SHP77 treated with DMSO at 0.1 percent for 48 hours (cell line): Measurements from ENCODE around the gene KIRREL3.
"Not testable (repeated sequence)": the region's sequence is repeated elsewhere in the genome, so short reads cannot be mapped to it uniquely, and the experiment has no call there.

Experiments
- DNase-seq: peaks from one replicate; lab custom pipeline; 2025; lab: John Stamatoyannopoulos, UW

KIRREL3 gene

DNA sequence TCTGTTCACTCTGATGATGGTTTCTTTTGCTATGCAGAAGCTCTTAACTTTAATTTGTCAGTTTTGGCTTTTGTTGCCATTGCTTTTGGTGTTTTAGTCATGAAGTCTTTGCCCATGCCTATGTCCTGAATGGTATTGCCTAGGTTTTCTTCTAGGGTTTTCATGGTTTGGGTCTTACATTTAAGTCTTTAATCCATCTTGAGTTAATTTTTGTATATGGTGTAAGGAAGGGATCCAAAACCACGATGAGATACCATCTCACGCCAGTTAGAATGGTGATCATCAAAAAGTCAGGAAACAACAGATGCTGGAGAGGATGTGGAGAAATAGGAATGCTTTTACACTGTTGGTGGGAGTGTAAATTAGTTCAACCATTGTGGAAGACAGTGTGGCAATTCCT lies 48.0 kb downstream of the KIRREL3 start:
- not testable (repeated sequence) for DNase-seq

DNA sequence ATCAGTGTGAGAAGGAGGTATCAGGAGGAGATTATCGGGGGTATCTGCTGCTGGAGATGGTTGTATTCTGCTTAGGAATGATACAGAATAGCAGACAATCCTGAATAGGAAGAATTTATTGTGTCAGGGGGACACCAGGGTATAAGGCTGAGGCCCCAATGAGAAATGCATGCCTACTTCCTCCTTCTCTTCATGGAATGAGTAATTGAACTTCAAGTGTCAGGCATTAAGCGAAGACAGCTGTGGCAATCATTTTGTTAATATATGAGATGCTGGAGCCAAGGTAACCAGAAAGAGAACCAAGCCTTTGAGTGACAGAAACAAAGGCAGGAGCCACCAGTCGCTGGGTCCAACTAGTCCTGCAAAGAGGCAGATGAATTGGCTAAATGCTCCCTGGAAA lies 49.1 kb downstream of the KIRREL3 start:
- DNase-seq, result no peak

DNA sequence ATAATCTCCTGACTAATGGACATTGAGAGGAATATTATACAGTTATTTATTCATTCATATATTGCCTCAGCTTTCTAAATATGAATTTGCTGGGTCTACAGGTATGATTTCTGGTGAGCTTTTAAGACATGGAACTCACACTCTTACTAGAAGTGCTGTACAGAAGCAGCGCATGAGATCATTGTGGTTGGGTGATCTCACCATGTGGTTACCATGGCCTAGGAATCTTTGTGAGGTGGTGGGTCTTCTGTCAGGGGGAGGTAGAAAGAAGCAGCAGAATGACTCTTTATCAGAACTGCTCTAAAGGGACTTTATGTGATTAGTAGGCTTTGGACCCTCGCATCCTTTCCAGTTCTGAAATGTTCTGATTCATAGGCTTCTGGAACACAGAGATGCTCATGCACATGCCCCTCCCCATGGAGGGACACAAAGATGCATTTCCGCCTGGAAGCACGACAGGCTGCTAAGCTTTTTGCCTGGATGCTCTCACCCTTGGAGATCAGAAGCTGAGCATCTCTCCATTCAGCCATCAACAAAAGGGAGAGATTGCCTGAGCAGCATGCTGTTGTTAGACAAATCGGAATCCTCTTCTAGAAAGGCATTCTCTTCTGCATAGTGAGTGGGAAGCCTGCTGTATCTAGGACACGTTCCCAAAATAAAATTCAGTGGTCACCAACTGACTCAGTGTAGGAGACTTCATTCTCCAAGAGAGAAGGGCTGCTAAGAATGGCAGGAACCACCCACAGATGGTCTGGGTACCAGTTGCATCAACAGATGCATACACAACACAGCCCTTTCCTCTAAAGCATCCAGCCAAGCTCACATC lies 51.3 kb downstream of the KIRREL3 start:
- DNase-seq, result no peak

- no peak for DNase-seq
These were observed 52.0 kb downstream of the KIRREL3 start for GRCh38 chr11:126948563-126948962.

DNA sequence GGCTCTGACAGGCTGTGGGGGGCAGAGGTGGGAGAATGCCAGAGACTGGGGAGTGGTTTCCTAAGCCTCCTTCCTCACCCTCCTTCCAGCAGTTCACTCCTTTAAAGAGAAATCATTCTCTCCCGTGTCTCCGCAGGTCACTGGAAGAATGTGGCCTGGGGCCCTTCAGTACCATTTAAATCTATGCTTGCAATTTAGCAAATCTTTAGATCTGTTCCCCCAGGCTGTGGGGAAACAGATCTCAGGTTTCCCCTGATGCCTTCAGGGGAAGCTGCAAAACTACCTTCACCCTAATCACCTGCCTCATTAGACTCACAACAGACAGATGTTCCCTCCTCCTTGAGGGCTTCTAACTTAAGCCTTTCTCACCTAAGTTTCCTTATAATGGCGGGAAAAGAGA lies 55.3 kb downstream of the KIRREL3 start:
- no peak for DNase-seq

DNA sequence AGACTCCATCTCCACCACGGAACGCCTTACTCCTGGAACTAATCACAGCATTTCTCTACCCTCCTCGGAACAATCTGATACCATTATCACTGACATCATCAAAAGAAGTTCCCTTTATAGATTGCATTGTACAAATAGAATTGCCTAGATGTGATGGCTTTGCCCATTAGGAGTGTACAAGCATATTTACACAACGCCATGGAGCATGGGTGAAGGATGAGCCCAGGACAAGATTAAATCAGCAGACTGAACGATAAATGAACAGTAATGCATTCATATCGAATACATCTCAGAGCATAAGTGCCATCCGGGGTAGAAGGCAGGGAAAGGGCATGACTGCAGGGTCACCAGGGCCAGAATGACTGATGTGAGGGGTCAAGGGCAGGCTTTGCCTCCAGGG lies 57.3 kb downstream of the KIRREL3 start:
- DNase-seq, result no peak

DNA sequence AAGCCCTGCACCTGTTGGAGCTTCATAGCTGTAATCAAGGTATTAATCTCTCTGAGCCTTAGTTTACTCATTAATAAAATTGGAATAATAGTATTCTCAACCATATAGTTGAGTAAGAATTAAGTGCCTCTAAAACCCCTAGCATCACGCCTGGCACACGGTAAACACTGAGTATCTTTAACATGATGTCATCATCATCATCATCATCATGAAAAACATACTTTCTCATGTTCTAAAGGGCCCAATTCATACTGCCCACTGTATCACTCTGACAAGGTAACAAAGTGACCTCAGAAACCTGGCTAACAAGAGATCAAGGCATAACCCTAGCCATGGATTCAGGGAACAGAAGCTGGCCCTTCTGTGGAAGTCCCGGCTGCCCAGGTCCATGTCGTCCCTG lies 58.4 kb downstream of the KIRREL3 start:
- DNase-seq, result no peak

- no peak for DNase-seq
These were observed 61.0 kb downstream of the KIRREL3 start for GRCh38 chr11:126939552-126939951.

DNA sequence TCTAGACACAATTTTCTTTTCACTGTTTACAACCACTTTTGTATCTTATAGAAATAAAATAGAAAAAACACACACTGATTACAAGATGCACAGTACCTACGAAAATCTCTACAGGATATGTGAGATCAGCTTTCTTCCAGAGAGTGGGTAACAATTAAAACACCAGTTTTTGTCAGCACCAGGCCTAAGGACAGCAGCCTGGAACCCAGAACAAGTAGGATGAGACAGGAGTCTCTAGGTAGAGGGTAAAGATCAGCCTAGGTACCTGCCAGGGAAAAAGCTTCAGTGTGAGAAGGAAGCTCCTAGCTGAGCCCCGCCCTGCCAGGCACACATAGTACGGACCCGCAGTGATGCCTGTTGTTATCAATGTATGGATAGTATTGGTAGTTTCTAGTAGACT lies 61.9 kb downstream of the KIRREL3 start:
- DNase-seq, result no peak

DNA sequence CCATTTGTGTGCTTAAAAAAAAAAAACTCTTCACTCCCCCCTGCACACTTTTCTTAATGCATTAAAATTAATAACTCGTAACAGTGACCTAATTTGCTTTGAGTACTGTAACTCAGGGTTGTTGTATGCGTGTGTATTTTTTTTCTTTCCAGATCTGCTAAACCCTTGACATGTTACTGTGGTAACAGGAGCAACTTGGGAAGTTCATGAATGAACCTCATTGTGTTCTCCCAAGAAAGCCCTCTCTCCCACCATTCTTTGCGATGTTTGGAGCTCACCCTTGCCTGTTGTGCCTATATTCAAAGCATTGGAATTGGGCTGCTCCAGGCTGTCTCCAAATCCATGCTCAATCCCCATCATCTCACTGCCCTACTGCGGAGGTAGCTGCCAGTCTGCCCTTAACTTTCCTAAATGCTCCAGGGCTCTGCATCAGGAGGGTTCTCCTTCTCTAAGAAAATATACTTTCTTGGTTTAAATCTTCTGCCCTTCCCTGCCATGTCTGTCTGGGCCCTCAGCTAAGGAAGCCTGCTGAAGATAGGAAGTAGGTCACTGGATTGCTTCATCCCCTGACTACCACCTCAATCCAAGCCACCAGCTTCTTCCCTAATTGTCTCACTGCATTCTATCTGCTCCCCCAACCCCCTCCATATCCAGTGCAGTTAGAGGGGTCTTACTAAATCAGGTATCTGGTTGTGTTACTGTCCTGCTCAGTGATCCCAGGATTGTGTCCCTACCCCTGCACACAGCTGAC lies 70.3 kb downstream of the KIRREL3 start:
- DNase-seq, result no peak

- no peak for DNase-seq
These were observed 71.2 kb downstream of the KIRREL3 start for GRCh38 chr11:126929179-126930061.

GRCh38 chr11:126927623-126928022 lies 72.9 kb downstream of the KIRREL3 start:
- no peak for DNase-seq

GRCh38 chr11:126926376-126926791 lies 74.2 kb downstream of the KIRREL3 start:
- DNase-seq, result no peak

- DNase-seq, result no peak
These were observed 75.1 kb downstream of the KIRREL3 start for GRCh38 chr11:126925321-126926093.

DNA sequence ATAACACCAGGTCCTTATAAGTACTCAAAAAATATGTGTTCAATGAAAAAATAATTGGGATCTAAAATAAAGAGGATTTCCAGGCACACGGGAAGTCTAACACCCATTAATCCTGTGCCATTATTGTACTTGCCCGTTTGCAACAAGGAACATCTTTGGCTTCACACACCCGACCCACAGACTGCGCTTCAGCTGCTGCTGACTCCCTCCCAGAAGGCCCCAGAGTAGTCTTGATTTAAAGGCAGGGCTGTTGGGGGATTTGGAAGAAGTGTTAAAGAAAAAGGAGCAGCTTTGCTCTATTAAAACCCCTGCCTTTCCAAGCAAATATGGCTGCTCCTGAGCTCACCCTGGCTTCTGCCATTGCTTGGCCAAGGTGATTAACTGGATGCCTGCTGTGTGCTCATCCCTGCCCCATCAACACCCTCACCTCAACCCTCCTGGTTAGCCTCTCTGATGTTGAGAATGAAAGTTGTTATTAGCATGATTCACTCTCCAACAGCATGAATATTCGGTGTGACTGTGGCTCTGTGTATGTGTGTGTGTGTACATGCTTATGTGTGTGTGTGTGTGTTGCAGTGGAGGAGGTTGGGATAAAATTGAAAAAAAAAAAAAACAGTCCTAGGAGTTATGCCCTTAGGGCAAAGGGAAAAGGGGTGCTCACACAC lies 76.1 kb downstream of the KIRREL3 start:
- no peak for DNase-seq

- DNase-seq, result no peak
These were observed 79.7 kb downstream of the KIRREL3 start for GRCh38 chr11:126920833-126921232.

DNA sequence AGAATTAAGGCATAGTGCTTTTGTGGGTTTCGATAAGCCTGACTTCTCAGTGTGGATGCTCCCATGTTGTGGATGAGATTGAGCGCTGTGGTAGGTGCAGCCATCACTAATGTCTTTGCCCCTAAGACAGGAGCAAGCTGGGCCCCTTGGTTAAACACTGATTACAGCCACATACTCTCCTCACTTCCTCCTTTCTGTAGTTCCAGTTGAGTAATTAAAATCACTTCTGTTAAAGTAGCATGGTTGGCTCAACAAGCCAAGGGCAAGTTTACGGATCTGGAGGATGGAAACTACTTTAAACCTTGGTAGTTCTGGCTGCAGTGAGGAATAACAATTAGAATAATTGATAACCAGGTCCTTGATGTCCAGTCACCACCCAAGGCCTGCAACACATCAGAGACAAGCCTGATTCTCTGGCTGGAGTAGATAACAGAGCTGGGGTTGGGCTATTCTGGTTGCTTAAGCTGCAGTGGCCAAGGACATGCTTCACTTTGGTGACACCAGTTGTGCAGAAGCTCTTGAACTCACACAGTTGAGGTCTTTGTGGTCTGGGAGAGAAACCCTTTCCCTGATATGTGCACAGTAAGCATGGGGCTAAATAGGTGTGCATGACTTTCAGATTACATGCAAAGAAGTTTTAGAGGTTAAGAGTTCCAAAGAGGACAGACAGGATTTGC lies 81.3 kb downstream of the KIRREL3 start:
- no peak for DNase-seq

DNA sequence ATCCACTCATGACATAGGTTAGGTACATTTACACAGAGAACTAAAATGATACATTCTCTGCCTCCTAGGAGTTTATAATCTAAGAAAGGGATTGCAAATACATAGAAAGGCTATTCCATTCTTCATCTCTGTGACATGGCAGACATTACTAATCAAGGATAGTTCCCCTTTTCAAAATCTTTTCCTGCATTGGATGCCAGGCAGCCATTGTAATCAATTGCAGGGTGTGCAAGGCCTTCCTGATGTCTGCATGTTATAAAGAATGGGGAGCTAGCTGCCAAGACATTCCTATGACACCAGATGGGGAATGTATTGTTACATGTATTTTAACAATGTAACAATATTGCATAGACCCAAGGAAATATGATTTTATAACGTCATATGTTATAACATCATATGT lies 82.0 kb downstream of the KIRREL3 start:
- DNase-seq, result no peak

GRCh38 chr11:126917531-126918204 lies 82.9 kb downstream of the KIRREL3 start:
- no peak for DNase-seq

- DNase-seq, result no peak
These were observed 85.1 kb downstream of the KIRREL3 start for GRCh38 chr11:126915430-126915829.
